K562 (cell line): Measurements from ENCODE around the gene LRRC74B. TPM values are rescaled to one million over a fixed set of nuclear protein-coding genes. Genes with fewer than 3 reads are reported as not detected.
A peak's percentile ranks its signal among the peaks of the same experiment; 100 is the strongest.

Experiments used
- CBX3 ChIP-seq, 2 experiments: IDR thresholded peaks; 1 replicate in 1 of 2; 2 replicates in 1 of 2; pipeline ENCODE4 v1.6.1; 2012; ENCODE audit warnings: inconsistent platforms in 2 of 2, low read length in 2 of 2, borderline replicate concordance in 1 of 2, control low read depth in 1 of 2
- CBX8 ChIP-seq: fragments of 200-600 bp; sonication (generic); IDR thresholded peaks from 2 replicates; pipeline ENCODE4 v1.6.1; 2012; ENCODE audit warnings: borderline replicate concordance, mixed run types, low read depth, mild to moderate bottlenecking, moderate library complexity, mixed read lengths, low read length, control low read depth, inconsistent platforms; ENCODE audit not compliant: poor library complexity, severe bottlenecking; ENCODE audit errors: extremely low read depth
- ERF ChIP-seq: fragments of 450-650 bp; formaldehyde crosslinking; IDR thresholded peaks from 2 replicates; pipeline ENCODE4 v1.4.0; 2020; ENCODE audit warnings: mild to moderate bottlenecking, mixed read lengths
- FOS ChIP-seq: IDR thresholded peaks from 3 replicates; pipeline ENCODE4 v1.6.1; 2011; ENCODE audit not compliant: insufficient read length; ENCODE audit errors: extremely low read depth
- HBP1 ChIP-seq: fragments of 450-650 bp; formaldehyde crosslinking; IDR thresholded peaks from 2 replicates; pipeline ENCODE4 v1.4.0; 2022; ENCODE audit warnings: missing genetic modification characterization
- MYC ChIP-seq, 2 experiments: fragments of 250-450 bp in 1 of 2; sonication (Bioruptor Pico) in 1 of 2; IDR thresholded peaks; 2 replicates each; pipeline versions ENCODE4 v1.5.1 to v1.6.1; 2012 to 2021; ENCODE audit warnings: low read depth in 2 of 2, borderline replicate concordance in 1 of 2, improper control_type of control experiment in 1 of 2, low read length in 1 of 2, mild to moderate bottlenecking in 1 of 2, moderate library complexity in 1 of 2
- NCOR1 ChIP-seq: fragments of 450-650 bp; IDR thresholded peaks from 2 replicates; pipeline ENCODE4 v1.6.1; 2016; ENCODE audit warnings: mild to moderate bottlenecking, moderate library complexity
- NR3C1 ChIP-seq: sonication (generic); formaldehyde crosslinking; IDR thresholded peaks from 2 replicates; pipeline ENCODE4 v1.8.1; 2022; ENCODE audit warnings: missing genetic modification reagents
- OTX1 ChIP-seq: fragments of 450-650 bp; formaldehyde crosslinking; IDR thresholded peaks from 2 replicates; pipeline ENCODE4 v1.4.0; 2022; ENCODE audit warnings: mild to moderate bottlenecking
- PCBP2 ChIP-seq: fragments of 200-400 bp; formaldehyde crosslinking; IDR thresholded peaks from 2 replicates; pipeline ENCODE4 v1.6.1; 2018; ENCODE audit warnings: low read length, low read depth, mild to moderate bottlenecking, moderate library complexity; ENCODE audit not compliant: poor library complexity, severe bottlenecking
- RHOXF2B ChIP-seq: fragments of 250-450 bp; sonication (Bioruptor Pico); conservative IDR thresholded peaks from 2 replicates; pipeline ENCODE4 v1.5.1; 2021
- U2AF1 ChIP-seq: fragments of 200-400 bp; formaldehyde crosslinking; optimal IDR thresholded peaks from 2 replicates; pipeline ENCODE3; 2017; ENCODE audit warnings: mild to moderate bottlenecking, low read depth, low read length, moderate library complexity
- ZHX1 ChIP-seq: fragments of 150-350 bp; conservative IDR thresholded peaks from 2 replicates; pipeline ENCODE4 v1.6.1; 2014; ENCODE audit warnings: low read length
- ZNF217 ChIP-seq: sonication (generic); formaldehyde crosslinking; IDR thresholded peaks from 2 replicates; pipeline ENCODE4 v1.8.0; 2022; ENCODE audit warnings: mild to moderate bottlenecking, missing genetic modification reagents
- ZNF586 ChIP-seq: fragments of 450-650 bp; formaldehyde crosslinking; conservative IDR thresholded peaks from 2 replicates; pipeline ENCODE4 v1.4.0; 2020; ENCODE audit warnings: mild to moderate bottlenecking, moderate library complexity
- polyA plus RNA-seq, 8 experiments: library from polyadenylated mRNA; depleted of rRNA in 4 of 8; stranded (reverse) in 5 of 8; unstranded in 3 of 8; fragments of >200 nt; fragmentation: Nextera tagmentation in 2 of 8; fragmentation: Illumina TruSeq in 1 of 8; extraction: Ambion mirVana in 2 of 8; extraction: Trizol in 1 of 8; gene quantifications; 2 replicates each; pipeline versions ENCODE4 v1.2.1 to v1.2.3, GENCODE V29; 2011 to 2014; ENCODE audit warnings: inconsistent platforms in 1 of 8, missing spikeins in 1 of 8
- total RNA-seq, 7 experiments: library from RNA; depleted of rRNA in 6 of 7; stranded (reverse); fragments of >200 nt in 6 of 7; fragmentation: Illumina TruSeq in 2 of 7; extraction: Trizol in 2 of 7; gene quantifications; 2 replicates each; pipeline versions ENCODE4 v1.2.1 to v1.2.3, GENCODE V29; 2011 to 2021; ENCODE audit warnings: low replicate concordance in 1 of 7
- TF ChIP-seq, protein P1 (sequence below): fragments of 450-650 bp; IDR thresholded peaks from 2 replicates; pipeline ENCODE4 v1.6.1; 2017; ENCODE audit warnings: antibody characterized with exemption

LRRC74B gene
- total and polyA plus RNA-seq, 9 of the 15 experiments (the other 6 are each of a cell fraction or from before 2014, with no cell fraction given): not detected

GRCh38 chr22:21030621-21031544 lies 14.9 kb upstream of the LRRC74B start (continued):
- TF ChIP-seq, protein P1, sequence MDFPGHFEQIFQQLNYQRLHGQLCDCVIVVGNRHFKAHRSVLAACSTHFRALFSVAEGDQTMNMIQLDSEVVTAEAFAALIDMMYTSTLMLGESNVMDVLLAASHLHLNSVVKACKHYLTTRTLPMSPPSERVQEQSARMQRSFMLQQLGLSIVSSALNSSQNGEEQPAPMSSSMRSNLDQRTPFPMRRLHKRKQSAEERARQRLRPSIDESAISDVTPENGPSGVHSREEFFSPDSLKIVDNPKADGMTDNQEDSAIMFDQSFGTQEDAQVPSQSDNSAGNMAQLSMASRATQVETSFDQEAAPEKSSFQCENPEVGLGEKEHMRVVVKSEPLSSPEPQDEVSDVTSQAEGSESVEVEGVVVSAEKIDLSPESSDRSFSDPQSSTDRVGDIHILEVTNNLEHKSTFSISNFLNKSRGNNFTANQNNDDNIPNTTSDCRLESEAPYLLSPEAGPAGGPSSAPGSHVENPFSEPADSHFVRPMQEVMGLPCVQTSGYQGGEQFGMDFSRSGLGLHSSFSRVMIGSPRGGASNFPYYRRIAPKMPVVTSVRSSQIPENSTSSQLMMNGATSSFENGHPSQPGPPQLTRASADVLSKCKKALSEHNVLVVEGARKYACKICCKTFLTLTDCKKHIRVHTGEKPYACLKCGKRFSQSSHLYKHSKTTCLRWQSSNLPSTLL: no peak
- TF ChIP-seq NR3C1 (no peak), ZHX1 (no peak), PCBP2 (no peak), CBX3 (IDR thresholded peaks at IDR 0.05; ENCODE audit: borderline replicate concordance in 1 of 2, low read length in 2 of 2) (no peak), NCOR1 (no peak), ZNF217 (no peak), HBP1 (peak; percentile 83; the same call in 1 of the 2 replicates), OTX1 (CRISPR knock-in tag) (peak; percentile 65; the same call in 1 of the 2 replicates), CBX8 (no peak), MYC (IDR thresholded peaks at IDR 0.05; ENCODE audit: low read depth, low read length) (no peak), MYC (CRISPR knock-in tag; IDR thresholded peaks at IDR 0.05; ENCODE audit: borderline replicate concordance, low read depth) (no peak), U2AF1 (no peak), RHOXF2B (CRISPR knock-in tag) (no peak), ERF (0 out of 2 replicates have a peak, but pooled peaks have one; percentile 64), ZNF586 (CRISPR knock-in tag) (no peak), FOS (no peak)
